GM19025 (cell line): ENCODE results near the gene HOXA9.

Experiments
- ATAC-seq: cut with Tn5 transposase; IDR thresholded peaks from one replicate; pipeline ENCODE4 v1.9.1; 2021; ENCODE audit warnings: mild to moderate bottlenecking, low read depth, moderate library complexity; ENCODE audit not compliant: unreplicated experiment

The HOXA9 gene

DNA sequence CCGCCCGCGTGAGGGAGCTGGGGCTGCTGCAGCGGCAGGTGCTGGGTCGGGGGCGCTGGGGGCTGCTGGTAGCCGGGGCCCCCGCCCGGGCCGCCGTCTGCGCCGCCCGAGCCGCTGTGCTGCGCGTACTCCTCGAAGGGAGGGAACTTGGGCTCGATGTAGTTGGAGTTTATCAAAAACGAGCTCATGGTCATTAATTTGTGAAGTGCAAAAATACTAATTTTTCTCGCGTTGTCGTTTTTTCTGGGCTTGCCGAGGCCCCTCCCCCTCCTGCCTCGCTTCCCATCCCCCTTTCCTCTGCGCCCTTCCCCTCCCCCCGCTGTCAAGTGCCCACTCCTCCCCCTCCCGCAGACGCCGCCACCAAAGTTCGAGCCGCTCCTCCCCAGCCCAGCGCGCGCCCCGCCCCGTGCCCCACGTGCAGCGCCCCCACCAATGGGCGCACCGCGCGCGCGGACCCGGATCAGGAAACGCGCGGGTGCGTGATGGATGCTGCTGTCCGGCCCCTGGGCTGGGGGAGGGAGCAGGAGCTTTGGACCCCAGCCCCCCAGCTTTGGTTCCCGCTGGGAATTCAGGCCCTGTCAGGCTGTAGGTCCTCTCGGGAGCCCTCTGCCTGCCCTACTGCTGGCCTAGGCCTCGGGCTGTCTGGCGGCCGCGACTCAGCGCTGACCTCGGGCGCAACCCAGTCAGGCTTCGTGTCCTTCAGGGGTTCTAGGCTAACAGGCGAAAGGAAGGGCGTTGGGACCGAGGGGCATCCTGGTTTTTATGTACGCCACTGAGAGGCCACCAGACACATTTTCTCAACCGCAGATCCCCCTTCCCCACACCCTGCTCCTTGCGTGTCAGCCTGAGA, 34.6 kb downstream of the HOXA9 start, which contains the start of gene HOXA4:
Gene HOXA4 (minus strand): TSS at position 218 of the 850 bp plus-strand sequence. CDS start 24 bp downstream, at position 194.
- ATAC-seq = no peak

- no peak for ATAC-seq
Measured at GRCh38 chr7:27129729-27130539, 35.4 kb downstream of the HOXA9 start.

GRCh38 chr7:27128776-27129728, 36.3 kb downstream of the HOXA9 start:
- no peak for ATAC-seq

- ATAC-seq = no peak
Measured at GRCh38 chr7:27128034-27128433, 37.3 kb downstream of the HOXA9 start.

GRCh38 chr7:27126596-27127327, 38.6 kb downstream of the HOXA9 start:
- ATAC-seq = no peak

GRCh38 chr7:27125986-27126394, 39.3 kb downstream of the HOXA9 start:
- no peak for ATAC-seq

DNA sequence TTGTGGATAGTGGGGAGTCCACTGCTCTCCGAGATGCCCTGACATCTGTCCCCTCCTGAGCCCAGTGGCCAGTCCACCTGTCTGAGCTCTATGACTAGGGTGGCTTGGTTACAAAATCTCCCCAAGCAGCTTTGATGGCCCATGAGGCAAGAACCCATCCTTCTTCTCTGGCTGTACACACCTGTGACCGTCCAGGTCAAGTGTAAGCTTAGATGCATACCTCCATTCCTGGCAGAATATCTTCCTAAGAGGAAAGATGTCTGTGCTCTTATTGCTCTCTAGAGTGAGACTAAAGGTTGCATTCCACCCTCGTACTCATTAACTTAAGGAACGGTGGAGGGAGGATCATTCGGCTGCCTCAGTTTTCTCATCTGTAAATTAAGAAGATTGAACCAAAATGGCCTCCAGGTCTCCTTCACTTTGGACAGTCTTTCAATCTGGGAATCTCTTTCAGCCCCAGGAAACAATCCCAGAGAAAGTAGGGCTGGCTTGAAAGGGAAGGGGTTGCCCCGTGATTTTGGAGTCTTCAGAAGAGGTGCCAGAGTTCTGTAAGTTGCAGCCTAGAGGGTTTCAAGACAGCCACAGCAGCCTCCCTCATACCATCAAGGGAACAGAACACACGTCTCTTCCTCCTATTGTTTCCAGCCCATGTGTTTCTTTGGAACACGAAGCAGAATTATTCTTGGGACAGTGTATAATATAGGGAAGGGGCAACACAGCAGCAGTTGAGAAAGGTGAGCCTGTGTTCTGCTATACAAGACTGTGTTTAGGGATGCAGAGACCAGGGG, 40.2 kb downstream of the HOXA9 start:
- ATAC-seq = no peak

- ATAC-seq = no peak
Measured at GRCh38 chr7:27124096-27124901, 41.0 kb downstream of the HOXA9 start.

DNA sequence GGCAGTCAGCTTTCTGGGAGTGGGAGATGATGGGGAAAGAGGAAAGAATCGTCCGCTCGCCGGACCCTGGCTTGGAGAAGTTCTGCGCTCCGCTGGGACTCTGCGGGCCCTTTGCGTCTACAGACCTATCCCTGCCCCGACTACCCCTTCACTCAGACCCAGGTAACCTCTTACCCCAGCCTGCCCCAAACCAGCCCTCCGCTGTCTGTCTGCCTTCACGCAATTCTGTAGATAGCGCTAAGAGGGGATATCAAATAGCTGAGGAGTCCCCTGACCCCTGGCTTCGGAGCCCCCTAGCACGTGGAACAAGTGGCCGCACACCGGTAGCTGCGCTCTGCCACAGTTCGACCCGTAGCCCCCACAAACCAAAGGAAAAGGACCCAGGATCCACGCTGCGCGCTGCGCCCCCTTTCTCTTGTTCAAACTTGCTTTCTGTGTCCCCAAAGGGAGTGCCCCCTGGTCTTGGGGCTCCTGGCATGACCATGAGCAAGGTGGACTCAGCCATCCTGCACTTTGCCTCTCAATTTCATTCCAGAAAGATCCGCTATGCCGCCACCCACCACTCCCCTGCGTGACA, 41.8 kb downstream of the HOXA9 start:
- ATAC-seq = no peak

GRCh38 chr7:27123007-27123476, 42.3 kb downstream of the HOXA9 start:
- ATAC-seq = no peak

GRCh38 chr7:27122077-27122910, 43.0 kb downstream of the HOXA9 start:
- no peak for ATAC-seq

GRCh38 chr7:27121684-27122076, 43.7 kb downstream of the HOXA9 start:
- no peak for ATAC-seq

DNA sequence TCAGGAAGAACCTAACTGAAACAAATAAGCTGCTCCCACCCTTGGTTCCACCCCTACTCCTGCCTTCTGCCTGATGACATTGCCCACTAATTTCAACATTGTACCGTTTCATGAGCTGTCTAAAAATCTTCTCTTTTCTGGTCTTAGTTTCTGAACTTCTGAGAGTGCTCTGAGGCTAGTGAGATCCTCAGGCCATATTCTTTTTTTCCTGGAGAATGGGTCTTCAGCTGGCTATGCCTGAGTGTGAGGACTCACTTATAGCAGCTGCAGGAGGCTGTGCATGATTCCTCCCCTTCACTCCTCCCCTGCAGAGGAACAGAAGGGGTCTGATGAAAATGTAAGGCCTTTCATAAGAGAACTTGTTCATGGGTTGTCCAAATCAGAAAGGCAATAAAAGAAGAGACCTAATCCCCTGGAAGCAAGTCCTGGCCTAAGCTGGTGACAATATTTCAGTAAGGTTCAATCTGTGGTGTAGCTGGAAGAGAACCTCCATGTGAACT, 45.9 kb downstream of the HOXA9 start:
- ATAC-seq = no peak

GRCh38 chr7:27118580-27118979, 46.8 kb downstream of the HOXA9 start:
- no peak for ATAC-seq

DNA sequence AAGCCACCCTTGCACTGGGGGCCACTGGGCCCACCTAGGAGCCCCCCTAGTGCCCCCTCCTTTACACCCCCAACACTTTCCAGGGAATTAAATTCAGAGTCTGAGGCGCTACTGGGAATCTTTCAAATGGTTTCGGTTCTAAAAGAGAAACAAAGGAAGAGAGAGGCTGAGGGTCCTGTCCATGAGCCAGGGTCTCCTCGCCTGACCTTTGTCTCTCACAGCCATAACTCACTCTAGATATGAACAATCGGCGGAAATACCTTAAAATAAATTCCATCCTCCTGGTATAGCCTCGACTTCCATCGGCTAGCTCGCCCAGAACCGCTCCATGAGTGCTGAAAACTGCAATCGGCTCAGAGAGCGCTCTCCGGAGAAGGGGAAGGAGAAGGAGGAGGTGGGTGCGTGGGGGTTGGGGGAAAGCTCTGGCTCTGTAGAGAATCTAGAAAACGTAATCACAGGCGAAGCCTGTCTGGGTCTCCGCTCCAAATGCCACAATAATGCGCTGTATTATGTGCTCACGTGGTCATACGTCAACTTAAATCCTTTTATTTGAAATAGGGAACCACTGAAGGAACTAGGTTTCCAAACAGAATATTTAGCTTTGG, 47.3 kb downstream of the HOXA9 start:
- ATAC-seq = no peak
